ENCODE data around the gene GPR63.

DNA sequence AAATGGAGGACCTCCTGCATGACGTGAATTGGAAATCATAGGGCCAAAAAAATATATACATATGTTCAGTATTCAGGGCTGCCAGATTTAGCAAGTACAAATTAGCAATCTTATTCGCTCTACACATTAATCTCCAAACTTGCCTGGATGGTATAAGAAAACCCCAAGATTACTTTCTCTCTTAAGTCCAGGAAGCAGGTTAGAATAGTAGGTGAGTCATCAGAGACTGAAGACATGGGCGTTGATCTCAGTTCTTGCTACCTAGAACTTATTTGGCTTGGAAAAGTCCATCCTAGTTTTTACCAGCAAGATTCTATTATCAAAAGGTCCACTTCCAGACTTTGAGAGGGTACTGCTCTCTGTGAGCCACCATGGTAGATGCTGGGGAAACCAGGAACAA lies 47.4 kb downstream of the GPR63 start:
- TF ChIP-seq POLR2A (IDR thresholded peaks at IDR 0.05; ENCODE audit: low read depth, low read length) (no peak), CTCF (IDR thresholded peaks at IDR 0.05; ENCODE audit: extremely low read depth in 1 of 2, insufficient read depth in 1 of 2, low read depth in 1 of 2, low read length in 2 of 2) (no peak), EZH2 (IDR thresholded peaks at IDR 0.05; ENCODE audit: borderline replicate concordance, low read depth, low read length, severe bottlenecking) (no peak), FOS (IDR thresholded peaks at IDR 0.05; ENCODE audit: borderline replicate concordance, insufficient read depth, low read length) (no peak), GATA2 (IDR thresholded peaks at IDR 0.05; ENCODE audit: insufficient read depth, insufficient read length, low read depth, low read length) (no peak), MAX (IDR thresholded peaks at IDR 0.05; ENCODE audit: insufficient read depth, insufficient read length) (no peak), POLR2AphosphoS5 (IDR thresholded peaks at IDR 0.05; ENCODE audit: insufficient read depth, low read depth, low read length) (no peak)
